Esophagus muscularis mucosa (tissue), 4 donors: Measurements from ENCODE around the gene RAD51AP1. TPM values are rescaled to one million over a fixed set of nuclear protein-coding genes. Genes with fewer than 3 reads are reported as not detected.

Source experiments
- DNase-seq: peaks from one replicate; pipeline ENCODE4 v3.0.0-alpha.2; 2017; ENCODE audit errors: extremely low spot score
- H3K27ac ChIP-seq, 4 donors: fragments of 200-600 bp; sonication (generic); replicated peaks in 1 of 4; 1 replicate in 3 of 4; 2 replicates in 1 of 4; pipeline ENCODE4 v1.5.1; 2016 to 2019; ENCODE audit warnings: mild to moderate bottlenecking in 1 of 4
- H3K27me3 ChIP-seq, 4 donors: fragments of 200-600 bp; sonication (generic); one replicate each; pipeline versions ENCODE4 v1.5.1 to v1.6.0; 2016 to 2019
- H3K36me3 ChIP-seq, 4 donors: fragments of 200-600 bp; sonication (generic); one replicate each; pipeline ENCODE4 v1.5.1; 2016 to 2019
- H3K4me1 ChIP-seq, 4 donors: fragments of 200-600 bp; sonication (generic); one replicate each; pipeline ENCODE4 v1.5.1; 2016 to 2019
- H3K4me3 ChIP-seq, 4 donors: fragments of 200-600 bp; sonication (generic); 1 replicate in 2 of 4; 2 replicates in 2 of 4; pipeline ENCODE4 v1.5.1; 2016 to 2019; ENCODE audit warnings: mild to moderate bottlenecking in 4 of 4, moderate library complexity in 1 of 4
- H3K9me3 ChIP-seq, 4 donors: fragments of 200-600 bp; sonication (generic); 1 replicate in 3 of 4; 2 replicates in 1 of 4; pipeline ENCODE4 v1.5.1; 2016 to 2019
- CTCF ChIP-seq, 3 experiments: fragments of 200-600 bp in 2 of 3; fragments of 450-650 bp in 1 of 3; sonication (generic) in 2 of 3; IDR thresholded peaks; one replicate each; pipeline ENCODE4 v1.5.1; 2017 to 2019; ENCODE audit warnings: antibody characterized with exemption in 3 of 3, mild to moderate bottlenecking in 2 of 3, moderate library complexity in 1 of 3
- EP300 ChIP-seq: sonication (generic); formaldehyde crosslinking; IDR thresholded peaks from one replicate; pipeline ENCODE4 v1.6.1; 2017; ENCODE audit warnings: antibody characterized with exemption
- POLR2A ChIP-seq: fragments of 450-650 bp; IDR thresholded peaks from one replicate; pipeline ENCODE4 v1.6.1; 2017; ENCODE audit warnings: antibody characterized with exemption, moderate library complexity, mild to moderate bottlenecking, low read depth
- POLR2AphosphoS5 ChIP-seq, 2 donors: sonication (generic); formaldehyde crosslinking; IDR thresholded peaks; one replicate each; pipeline ENCODE4 v1.6.1; 2017; ENCODE audit warnings: antibody characterized with exemption in 2 of 2
- WGBS: methylation state at CpG from one replicate; pipeline ENCODE4 v1.1.5; 2018; 5-methylcytosine and 5-hydroxymethylcytosine counted together
- intact Hi-C: fragments of 100-400 bp; cut with DNase I; formaldehyde crosslinking; loops from one replicate; pipeline ENCODE4 v1.15.1; 2023
- total RNA-seq, 4 donors: library from RNA; depleted of rRNA; stranded (reverse); fragments of >200 nt; gene quantifications; one replicate each; pipeline versions ENCODE4 v1.1.0 to v1.2.1, GENCODE V29; 2016

The RAD51AP1 gene
- total RNA-seq, 4 donors from 2014 or later, result 0.58 to 1.4 (median 0.75) TPM

GRCh38 chr12:4540638-4541037 is 1.9 kb downstream of the RAD51AP1 start:
- intact Hi-C loops, result no loop called here
- DNase-seq, result no peak
- WGBS, result 70% methylated on average over 2 of the region's 2 CpGs
- Histone ChIP-seq H3K27ac (no peak overlapping the region), H3K36me3 (peaks cover 0 to 3% (median 0%) of the 10 kb centered on the region in 4 donors), H3K4me1 (peaks cover 14 to 29% (median 21%) of the 10 kb centered on the region in 4 donors), H3K27me3 (no peaks in the 10 kb centered on the region), H3K4me3 (no peak overlapping the region), H3K9me3 (no peaks in the 10 kb centered on the region)
- no peak for TF ChIP-seq CTCF (IDR thresholded peaks at IDR 0.05)
- no peak for TF ChIP-seq POLR2AphosphoS5 (IDR thresholded peaks at IDR 0.05)
- TF ChIP-seq POLR2A, result no peak
- TF ChIP-seq EP300, result no peak

GRCh38 chr12:4545195-4545594 is 6.5 kb downstream of the RAD51AP1 start:
- WGBS, result 85% methylated on average over 1 of the region's 1 CpG
- no peak for DNase-seq
- Histone ChIP-seq H3K36me3 (no peaks in the 10 kb centered on the region), H3K27ac (no peak overlapping the region), H3K27me3 (no peaks in the 10 kb centered on the region), H3K4me3 (no peak overlapping the region), H3K4me1 (no peaks in the 10 kb centered on the region), H3K9me3 (no peaks in the 10 kb centered on the region)
- intact Hi-C loops, result no loop called here
- TF ChIP-seq POLR2A (no peak), CTCF (IDR thresholded peaks at IDR 0.05) (no peak), POLR2AphosphoS5 (IDR thresholded peaks at IDR 0.05) (no peak), EP300 (no peak)

GRCh38 chr12:4552191-4552590 is 13.5 kb downstream of the RAD51AP1 start:
- intact Hi-C loops, result no loop called here
- no peaks in the 10 kb centered on the region for H3K4me1 ChIP-seq
- TF ChIP-seq POLR2A (no peak), CTCF (IDR thresholded peaks at IDR 0.05) (no peak), POLR2AphosphoS5 (IDR thresholded peaks at IDR 0.05) (no peak), EP300 (no peak)

GRCh38 chr12:4553943-4554342 is 15.3 kb downstream of the RAD51AP1 start:
- intact Hi-C loops, result no loop called here

More at GRCh38 chr12:4552191-4552590, 13.5 kb downstream of the RAD51AP1 start:
- H3K9me3 ChIP-seq, result no peaks in the 10 kb centered on the region
- no peaks in the 10 kb centered on the region for H3K36me3 ChIP-seq
- no peak overlapping the region for H3K27ac ChIP-seq
- no peak for DNase-seq
- 86% methylated on average over 1 of the region's 1 CpG for WGBS
- H3K27me3 ChIP-seq, result no peaks in the 10 kb centered on the region
- H3K4me3 ChIP-seq, result no peak overlapping the region

More at GRCh38 chr12:4553943-4554342, 15.3 kb downstream of the RAD51AP1 start:
- no peak for TF ChIP-seq CTCF (IDR thresholded peaks at IDR 0.05)
- no peak for TF ChIP-seq POLR2A
- TF ChIP-seq EP300, result no peak
- WGBS, result 93% methylated on average over 4 of the region's 4 CpGs
- DNase-seq, result no peak
- H3K36me3 ChIP-seq, result no peaks in the 10 kb centered on the region
- no peak overlapping the region for H3K4me3 ChIP-seq
- H3K4me1 ChIP-seq, result no peaks in the 10 kb centered on the region
- no peaks in the 10 kb centered on the region for H3K9me3 ChIP-seq
- H3K27me3 ChIP-seq, result no peaks in the 10 kb centered on the region
- no peak overlapping the region for H3K27ac ChIP-seq
